CD4-positive, alpha-beta T cell treated with Interleukin-21 for 1 hour (primary cell): Measurements from ENCODE around the gene GART.

Experiments
- DNase-seq: peaks from one replicate; pipeline ENCODE4 v3.0.0-alpha.2; 2020

Gene GART

GRCh38 chr21:33458861-33459260 is 83.1 kb downstream of the GART start:
- DNase-seq = no peak

- DNase-seq = no peak
Observed at GRCh38 chr21:33455686-33456446, 86.1 kb downstream of the GART start.
